Renal cortical epithelial cell (primary cell): ENCODE results near the gene CD109. TPM values are rescaled to one million over a fixed set of nuclear protein-coding genes. Genes with fewer than 3 reads are reported as not detected.

Experiments used
- DNase-seq: peaks from one replicate; pipeline ENCODE4 v3.0.0-alpha.2; 2011; ENCODE audit warnings: low read depth
- total RNA-seq: library from RNA; depleted of rRNA; stranded (reverse); fragments of >200 nt; gene quantifications from 2 replicates; pipeline ENCODE4 v1.2.3, GENCODE V29; 2014

The CD109 gene
- total RNA-seq, 1 donor from 2014 or later: 29.8 TPM

DNA sequence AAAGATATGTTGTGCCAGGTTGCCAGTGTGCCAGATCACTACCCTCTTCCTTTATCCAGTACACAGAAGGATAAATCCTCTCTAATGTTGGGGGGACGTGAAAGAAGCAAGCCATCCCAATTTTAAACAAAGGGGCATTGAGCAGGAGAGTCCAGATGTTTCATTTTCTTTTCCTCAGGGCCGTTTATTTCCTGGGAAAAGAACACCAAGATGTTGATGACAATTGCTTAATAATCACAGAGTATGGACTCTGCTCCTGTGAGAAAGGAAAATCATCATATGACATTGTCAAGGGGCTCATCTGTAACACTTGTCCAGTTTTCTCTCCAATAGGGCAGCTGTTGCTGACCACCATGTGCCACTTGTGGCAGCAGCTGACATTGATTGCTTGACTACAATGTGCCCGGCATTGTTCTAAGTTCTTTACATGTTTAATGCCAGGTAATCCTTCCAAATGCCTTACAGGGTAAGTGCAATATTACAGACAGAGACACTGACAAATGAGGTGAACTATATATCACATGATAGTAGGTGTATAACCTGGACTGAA lies 161.4 kb downstream of the CD109 start:
- DNase-seq: no peak

DNA sequence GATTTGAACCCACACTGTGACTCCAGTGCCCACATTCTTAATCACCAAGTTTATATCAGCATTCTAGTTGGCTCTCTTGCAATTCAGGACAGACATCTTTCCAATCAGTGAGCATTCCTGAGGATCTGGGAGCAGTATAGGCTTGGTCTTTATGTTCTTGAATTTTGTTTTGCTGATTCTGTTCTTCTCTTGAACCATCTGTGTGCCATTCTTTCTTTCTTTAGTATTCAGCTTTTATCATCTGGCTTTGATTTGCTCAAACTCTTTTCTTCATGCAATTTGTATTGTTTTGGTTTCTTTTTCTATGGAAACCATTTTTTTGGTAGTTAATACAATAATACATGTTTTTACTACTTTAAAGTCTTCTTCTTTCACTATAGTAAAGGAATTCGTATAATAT lies 162.4 kb downstream of the CD109 start:
- no peak for DNase-seq

DNA sequence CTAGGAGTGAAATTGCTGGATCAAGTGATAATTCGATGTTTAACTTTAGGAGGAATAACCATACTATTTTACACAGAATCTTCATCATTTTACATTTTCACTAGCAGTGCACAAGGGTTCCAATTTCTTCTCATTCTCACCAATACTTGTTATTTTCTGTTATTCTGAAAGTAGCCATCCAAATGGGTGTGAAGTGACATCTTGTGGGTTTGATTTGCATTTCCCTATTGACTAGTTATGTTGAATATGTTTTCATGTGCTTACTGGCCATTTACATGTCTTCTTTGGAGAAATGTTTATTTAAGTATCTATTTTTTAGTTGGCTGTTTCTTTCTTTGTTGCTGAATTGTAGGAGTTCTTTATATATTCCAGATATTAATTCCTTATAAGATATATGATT lies 164.3 kb downstream of the CD109 start:
- no peak for DNase-seq

- DNase-seq: no peak
These were observed 170.3 kb downstream of the CD109 start for GRCh38 chr6:73866305-73866704.

DNA sequence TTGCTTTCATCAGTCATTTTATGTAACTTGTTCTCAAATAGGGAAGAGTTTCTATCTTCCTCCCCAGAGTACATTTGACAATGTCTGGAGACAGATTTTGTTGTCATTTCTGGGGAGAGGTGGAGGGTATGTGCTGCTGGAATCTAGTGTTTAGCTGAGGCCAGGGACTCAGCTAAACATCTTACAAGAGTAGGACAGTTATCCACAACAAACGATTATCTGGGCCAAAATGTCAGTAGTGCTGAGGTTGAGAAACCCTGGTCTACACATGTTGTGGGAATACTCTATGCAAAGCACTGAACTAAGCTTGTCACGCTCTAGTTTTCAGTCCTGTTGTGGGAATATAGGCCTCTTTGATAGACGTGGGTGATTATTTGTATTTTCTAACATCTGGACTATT lies 171.4 kb downstream of the CD109 start:
- DNase-seq: no peak

- no peak for DNase-seq
These were observed 174.9 kb downstream of the CD109 start for GRCh38 chr6:73870907-73871306.

DNA sequence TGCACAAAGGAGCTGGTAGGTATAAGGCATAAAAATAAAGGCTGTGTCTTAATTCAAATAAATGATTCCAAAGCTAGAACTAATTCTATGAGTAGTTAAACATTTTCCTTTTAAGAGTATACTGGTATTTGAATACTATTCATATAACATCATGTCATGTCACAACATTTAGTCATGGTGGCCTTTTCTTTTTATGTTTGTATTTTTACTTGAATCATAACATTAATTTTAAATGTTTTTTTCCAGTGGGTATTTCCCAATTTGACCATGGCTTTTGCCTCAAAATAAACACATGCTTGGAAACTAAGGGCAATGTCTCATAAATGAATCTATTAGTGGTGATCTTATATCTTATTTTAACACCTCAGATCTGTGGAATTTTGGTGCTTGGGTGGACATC lies 177.1 kb downstream of the CD109 start:
- DNase-seq: no peak

Other genes with a start within 250 kb of the CD109 start
- gene CGAS, start 243.9 kb upstream of the CD109 start, total RNA-seq: 3.4 and 9.6 TPM in 2 replicates
- 29.6 and 44.6 TPM in 2 replicates for gene MTO1, start 234.5 kb upstream of the CD109 start, total RNA-seq
- gene EEF1A1, start 175.2 kb upstream of the CD109 start, total RNA-seq: 25,091 and 26,411 TPM in 2 replicates
- gene SLC17A5, start 42.2 kb upstream of the CD109 start, total RNA-seq: 32.8 and 73.8 TPM in 2 replicates